HEK293 (cell line): ENCODE measurements around the gene MSL2.
"Not testable (repeated sequence)": the region's sequence is repeated elsewhere in the genome, so short reads cannot be mapped to it uniquely, and the experiment has no call there.

Source experiments
- CTCF ChIA-PET: fragments of 350-600 bp; formaldehyde crosslinking; extraction: SDS; loops from one replicate; lab custom pipeline; 2021; ENCODE audit warnings: antibody characterized with exemption; lab: Yijun Ruan, JAX
- POLR2A ChIA-PET: fragments of 300-600 bp; formaldehyde crosslinking; extraction: SDS; loops from one replicate; lab custom pipeline; 2020; ENCODE audit warnings: antibody characterized with exemption, inconsistent platforms; lab: Yijun Ruan, JAX
- H3K27ac ChIP-seq: fragments of 200-500 bp; sonication (Bioruptor generic); 2 replicates; pipeline ENCODE4 v1.5.1; 2014; ENCODE audit warnings: low read depth, low read length, control low read depth, inconsistent platforms; ENCODE audit errors: extremely low read depth
- H3K36me3 ChIP-seq, 2 experiments: fragments of 200-500 bp in 1 of 2; sonication (Bioruptor generic) in 1 of 2; 1 replicate in 1 of 2; 2 replicates in 1 of 2; pipeline ENCODE4 v1.5.1; 2014 to 2017; ENCODE audit warnings: inconsistent platforms in 2 of 2, low read length in 2 of 2; ENCODE audit not compliant: control insufficient read depth in 2 of 2, insufficient read depth in 1 of 2
- H3K4me1 ChIP-seq: fragments of 200-500 bp; sonication (Bioruptor generic); 2 replicates; pipeline ENCODE4 v1.5.1; 2014; ENCODE audit warnings: mild to moderate bottlenecking, low read length, inconsistent platforms; ENCODE audit not compliant: control insufficient read depth, insufficient read depth
- H3K4me3 ChIP-seq: 2 replicates; pipeline ENCODE4 v1.5.1; 2011; ENCODE audit warnings: low read depth, mild to moderate bottlenecking, control low read depth, low read length, moderate library complexity
- H3K9me3 ChIP-seq: fragments of 200-500 bp; sonication (Bioruptor generic); 2 replicates; pipeline ENCODE4 v1.5.1; 2014; ENCODE audit warnings: low read depth, low read length, inconsistent platforms; ENCODE audit not compliant: control insufficient read depth, insufficient read depth
- AEBP2 ChIP-seq: fragments of 450-650 bp; formaldehyde crosslinking; IDR thresholded peaks from 2 replicates; pipeline ENCODE4 v1.5.1; 2016; ENCODE audit warnings: missing biosample characterization, missing genetic modification characterization, borderline replicate concordance
- ATF2 ChIP-seq: fragments of 450-650 bp; formaldehyde crosslinking; IDR thresholded peaks from 2 replicates; pipeline ENCODE4 v1.5.1; 2016; ENCODE audit warnings: missing biosample characterization, missing genetic modification characterization, low read depth
- KLF10 ChIP-seq: fragments of 450-650 bp; IDR thresholded peaks from 2 replicates; pipeline ENCODE4 v1.5.1; 2018; ENCODE audit warnings: missing biosample characterization, mild to moderate bottlenecking, missing genetic modification characterization
- KLF8 ChIP-seq: fragments of 450-650 bp; formaldehyde crosslinking; IDR thresholded peaks from 2 replicates; pipeline ENCODE4 v1.5.1; 2016; ENCODE audit warnings: missing biosample characterization, missing genetic modification characterization
- REST ChIP-seq: fragments of 450-650 bp; formaldehyde crosslinking; IDR thresholded peaks from 2 replicates; pipeline ENCODE4 v1.5.1; 2016; ENCODE audit warnings: missing biosample characterization, missing genetic modification characterization
- SP7 ChIP-seq: fragments of 450-650 bp; formaldehyde crosslinking; IDR thresholded peaks from 2 replicates; pipeline ENCODE4 v1.5.1; 2016; ENCODE audit warnings: missing biosample characterization, missing genetic modification characterization
- ZBTB11 ChIP-seq: fragments of 450-650 bp; formaldehyde crosslinking; conservative IDR thresholded peaks from 2 replicates; pipeline ENCODE4 v1.5.1; 2016; ENCODE audit warnings: low read depth, missing biosample characterization, missing genetic modification characterization
- ZFHX2 ChIP-seq: fragments of 450-650 bp; formaldehyde crosslinking; conservative IDR thresholded peaks from 2 replicates; pipeline ENCODE4 v1.5.1; 2016; ENCODE audit warnings: missing biosample characterization, missing genetic modification characterization
- ZFP3 ChIP-seq: fragments of 450-650 bp; formaldehyde crosslinking; IDR thresholded peaks from 2 replicates; pipeline ENCODE4 v1.5.1; 2016; ENCODE audit warnings: low read depth, missing biosample characterization, missing genetic modification characterization
- ZFP41 ChIP-seq: fragments of 450-650 bp; formaldehyde crosslinking; IDR thresholded peaks from 2 replicates; pipeline ENCODE4 v1.5.1; 2016; ENCODE audit warnings: missing biosample characterization, missing genetic modification characterization, borderline replicate concordance
- ZNF146 ChIP-seq: fragments of 450-650 bp; formaldehyde crosslinking; IDR thresholded peaks from 2 replicates; pipeline ENCODE4 v1.5.1; 2016; ENCODE audit warnings: missing biosample characterization, missing genetic modification characterization
- ZNF211 ChIP-seq: fragments of 450-650 bp; formaldehyde crosslinking; IDR thresholded peaks from 2 replicates; pipeline ENCODE4 v1.5.1; 2016; ENCODE audit warnings: low read depth, missing biosample characterization, missing genetic modification characterization
- ZNF302 ChIP-seq: fragments of 450-650 bp; formaldehyde crosslinking; IDR thresholded peaks from 2 replicates; pipeline ENCODE4 v1.5.1; 2016; ENCODE audit warnings: missing biosample characterization, missing genetic modification characterization, low read depth
- ZNF48 ChIP-seq: fragments of 450-650 bp; formaldehyde crosslinking; IDR thresholded peaks from 2 replicates; pipeline ENCODE4 v1.5.1; 2016; ENCODE audit warnings: missing biosample characterization, missing genetic modification characterization
- ZNF513 ChIP-seq: fragments of 450-650 bp; IDR thresholded peaks from 2 replicates; pipeline ENCODE4 v1.5.1; 2018; ENCODE audit warnings: missing biosample characterization, missing genetic modification characterization
- ZNF530 ChIP-seq: fragments of 450-650 bp; formaldehyde crosslinking; IDR thresholded peaks from 2 replicates; pipeline ENCODE4 v1.5.1; 2016; ENCODE audit warnings: low read depth, missing biosample characterization, missing genetic modification characterization
- ZNF600 ChIP-seq: fragments of 450-650 bp; formaldehyde crosslinking; IDR thresholded peaks from 2 replicates; pipeline ENCODE4 v1.5.1; 2016; ENCODE audit warnings: missing biosample characterization, missing genetic modification characterization
- ZNF670 ChIP-seq: fragments of 450-650 bp; formaldehyde crosslinking; IDR thresholded peaks from 2 replicates; pipeline ENCODE4 v1.5.1; 2016; ENCODE audit warnings: missing biosample characterization, missing genetic modification characterization, low read depth
- ZNF747 ChIP-seq: fragments of 450-650 bp; formaldehyde crosslinking; IDR thresholded peaks from 2 replicates; pipeline ENCODE4 v1.5.1; 2016; ENCODE audit warnings: missing biosample characterization, missing genetic modification characterization
- ZNF792 ChIP-seq: fragments of 450-650 bp; formaldehyde crosslinking; IDR thresholded peaks from 2 replicates; pipeline ENCODE4 v1.5.1; 2016; ENCODE audit warnings: missing biosample characterization, missing genetic modification characterization
- ZSCAN16 ChIP-seq: fragments of 450-650 bp; formaldehyde crosslinking; IDR thresholded peaks from 2 replicates; pipeline ENCODE4 v1.5.1; 2016; ENCODE audit warnings: missing biosample characterization, missing genetic modification characterization

MSL2 gene

GRCh38 chr3:136235545-136235944 is 39.4 kb upstream of the MSL2 start:
- H3K36me3 ChIP-seq: no peaks in the 10 kb centered on the region
- CTCF ChIA-PET: no interaction called here
- no peak for TF ChIP-seq ZBTB11
- no peak for TF ChIP-seq ZSCAN16 (tag by site-specific recombination)
- TF ChIP-seq ZFP3 (tag by site-specific recombination): no peak
- TF ChIP-seq, all 188 proteins: peak for 0
- POLR2A ChIA-PET: no interaction called here
- H3K27ac ChIP-seq: no peak overlapping the region
- no peaks in the 10 kb centered on the region for H3K9me3 ChIP-seq
- H3K4me3 ChIP-seq: no peak overlapping the region
- H3K4me1 ChIP-seq: no peaks in the 10 kb centered on the region

- Histone ChIP-seq H3K4me3 (no peak overlapping the region), H3K4me1 (no peaks in the 10 kb centered on the region), H3K36me3 (no peaks in the 10 kb centered on the region), H3K9me3 (no peaks in the 10 kb centered on the region), H3K27ac (no peak overlapping the region)
- CTCF ChIA-PET: no interaction called here
- TF ChIP-seq ZFHX2 (no peak), KLF10 (tag by site-specific recombination) (no peak), ZFP41 (tag by site-specific recombination) (no peak), ZNF670 (tag by site-specific recombination) (no peak), ZNF747 (no peak), KLF8 (tag by site-specific recombination) (no peak), ZNF146 (tag by site-specific recombination) (no peak), ZNF600 (tag by site-specific recombination) (no peak), ZNF530 (no peak), ATF2 (tag by site-specific recombination) (no peak), REST (tag by site-specific recombination) (no peak), ZNF211 (tag by site-specific recombination) (no peak), SP7 (no peak), AEBP2 (tag by site-specific recombination) (no peak), ZNF792 (tag by site-specific recombination) (no peak), ZNF513 (no peak), ZNF302 (tag by site-specific recombination) (no peak), ZNF48 (tag by site-specific recombination) (no peak)
- POLR2A ChIA-PET: no interaction called here
Measured at GRCh38 chr3:136232413-136232812, 36.3 kb upstream of the MSL2 start.

GRCh38 chr3:136222746-136223145 is 26.6 kb upstream of the MSL2 start:
- H3K4me3 ChIP-seq, H3K36me3 ChIP-seq, CTCF ChIA-PET, H3K27ac ChIP-seq, POLR2A ChIA-PET, H3K4me1 ChIP-seq, H3K9me3 ChIP-seq: not testable (repeated sequence)
